HG02840 (cell line): Measurements from ENCODE around the gene NRF1.

Experiments
- ATAC-seq: cut with Tn5 transposase; IDR thresholded peaks from one replicate; pipeline ENCODE4 v1.9.1; 2021; ENCODE audit warnings: mild to moderate bottlenecking, moderate library complexity, moderate number of reproducible peaks; ENCODE audit not compliant: unreplicated experiment, low FRiP score

NRF1 gene

DNA sequence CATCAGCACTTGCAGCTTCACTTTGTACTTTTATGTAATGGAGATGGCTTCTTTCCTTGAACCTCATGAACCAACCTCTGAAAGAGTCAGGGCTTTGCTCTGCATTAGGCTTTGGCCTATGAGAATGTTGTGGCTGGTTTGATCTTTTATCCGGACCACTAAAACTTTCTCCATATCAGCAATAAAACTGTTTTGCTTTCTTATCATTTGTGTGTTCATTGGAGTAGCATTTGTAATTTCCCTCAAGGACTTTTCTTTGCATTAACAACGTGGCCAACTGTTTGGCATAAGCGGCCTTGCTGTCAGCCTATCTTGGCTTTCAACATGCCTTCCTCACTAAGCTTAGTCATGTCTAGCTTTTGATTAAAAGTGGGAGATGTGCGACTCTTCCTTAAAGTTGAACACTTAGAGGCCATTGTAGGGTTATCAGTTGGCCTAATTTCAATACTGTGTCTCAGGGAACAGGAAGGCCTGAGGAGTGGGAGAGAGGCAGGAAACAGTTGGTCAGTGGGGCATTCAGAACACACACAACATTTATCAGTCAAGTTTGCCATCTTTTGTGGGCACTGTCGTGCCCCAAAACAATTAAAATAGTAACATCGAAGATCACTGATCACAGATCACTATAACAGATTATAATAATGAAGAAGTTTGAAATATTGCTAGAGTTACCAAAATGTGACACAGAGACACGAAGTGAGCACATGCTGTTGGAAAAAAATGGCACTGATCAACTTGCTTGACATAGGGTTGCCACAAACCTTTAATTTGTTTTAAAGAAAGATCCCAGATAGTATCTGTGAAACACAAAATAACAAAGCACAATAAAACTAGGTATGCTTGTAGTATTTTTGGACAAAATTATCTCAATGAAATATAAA, 64.7 kb downstream of the NRF1 start:
- no peak for ATAC-seq

DNA sequence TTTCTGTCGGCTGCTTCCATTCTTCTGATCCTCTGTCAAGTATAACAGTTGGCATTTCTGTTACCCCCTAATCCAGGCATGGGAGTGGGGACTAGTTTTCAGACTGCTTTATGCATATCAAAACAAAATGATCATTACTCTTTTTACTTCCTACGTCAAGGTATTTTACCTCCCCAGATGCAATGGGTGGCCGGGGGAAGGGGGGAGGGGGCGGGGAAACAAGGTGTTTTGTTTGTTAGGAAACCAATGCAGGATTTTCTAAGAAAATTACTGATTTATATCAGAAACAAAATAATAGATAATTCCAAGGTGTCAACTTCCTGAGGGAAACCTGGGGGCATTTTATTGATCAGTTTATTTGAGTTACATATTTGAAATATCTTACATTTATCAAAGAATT, 66.3 kb downstream of the NRF1 start:
- no peak for ATAC-seq

DNA sequence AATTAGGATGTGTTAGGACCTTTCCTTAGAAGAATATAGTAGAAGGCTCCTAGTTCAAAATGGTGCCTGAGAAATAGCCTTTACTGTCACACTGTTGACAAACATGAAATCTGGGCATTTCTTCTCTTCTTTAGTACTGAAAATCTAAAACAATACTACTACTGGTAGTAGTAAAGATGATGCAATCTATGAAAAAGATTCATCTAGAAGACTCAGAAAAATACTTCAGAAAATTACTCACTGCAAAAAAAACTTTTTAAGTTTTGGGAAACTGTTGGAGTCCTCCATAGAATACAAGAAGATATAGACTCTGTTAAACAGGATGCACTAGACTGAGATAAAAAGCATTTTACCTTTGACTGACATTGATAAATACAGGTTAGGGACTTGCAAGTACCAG, 67.1 kb downstream of the NRF1 start:
- no peak for ATAC-seq

DNA sequence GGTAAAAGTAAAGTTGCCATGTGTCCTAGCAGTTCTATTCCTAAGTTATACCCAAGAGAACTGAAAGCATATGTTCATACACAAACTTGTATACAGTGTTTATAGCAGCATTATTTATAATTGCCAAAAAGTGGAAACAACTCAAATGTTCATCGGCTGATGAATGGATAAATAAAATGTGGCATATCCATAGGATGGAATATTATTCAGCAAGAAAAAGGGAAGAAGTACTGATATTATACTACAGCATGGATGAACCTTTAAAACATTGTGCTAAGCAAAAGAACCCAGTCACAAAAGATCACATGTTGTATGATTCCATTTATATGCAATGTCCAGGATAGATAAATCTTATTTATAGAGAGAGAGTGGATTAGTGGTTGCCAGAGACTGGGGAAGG, 68.9 kb downstream of the NRF1 start:
- no peak for ATAC-seq

DNA sequence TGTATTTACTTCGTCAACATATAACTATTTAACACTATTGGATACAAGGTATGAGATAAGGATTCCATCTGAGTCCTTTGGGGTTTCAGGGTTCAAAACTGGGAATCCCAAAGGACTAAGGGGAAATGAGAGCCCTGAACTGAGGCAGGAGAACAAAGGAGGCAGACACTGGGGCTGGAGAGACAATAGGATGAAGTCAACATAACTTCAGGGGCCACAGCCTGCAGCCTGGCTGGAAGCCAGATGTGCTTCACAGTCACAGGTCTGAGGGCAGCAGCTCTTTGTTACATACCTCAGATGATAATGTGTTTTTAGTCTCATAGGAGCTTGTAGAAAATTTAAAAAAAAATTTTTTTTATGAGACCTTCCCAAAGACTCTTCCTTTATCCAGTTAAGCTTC, 73.3 kb downstream of the NRF1 start:
- no peak for ATAC-seq

DNA sequence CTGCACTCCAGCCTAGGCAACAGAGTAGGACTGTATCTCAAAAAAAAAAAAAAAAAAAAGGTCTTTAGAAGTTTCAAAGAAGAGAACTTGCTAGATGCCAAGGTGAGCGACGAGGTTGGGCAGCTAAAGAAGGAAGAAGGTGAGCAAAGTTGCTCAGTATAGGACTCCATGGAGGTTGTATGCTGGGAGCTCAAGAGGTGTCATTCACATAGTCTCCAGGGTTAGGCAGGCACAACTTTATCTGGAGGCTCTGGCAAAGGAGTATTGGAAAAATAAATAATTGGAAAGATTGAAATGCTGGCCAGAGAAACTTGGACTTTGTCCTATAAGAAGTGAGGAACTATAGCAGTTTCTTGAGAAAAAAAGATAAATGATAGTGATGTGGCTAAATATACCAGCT, 74.5 kb downstream of the NRF1 start:
- no peak for ATAC-seq

DNA sequence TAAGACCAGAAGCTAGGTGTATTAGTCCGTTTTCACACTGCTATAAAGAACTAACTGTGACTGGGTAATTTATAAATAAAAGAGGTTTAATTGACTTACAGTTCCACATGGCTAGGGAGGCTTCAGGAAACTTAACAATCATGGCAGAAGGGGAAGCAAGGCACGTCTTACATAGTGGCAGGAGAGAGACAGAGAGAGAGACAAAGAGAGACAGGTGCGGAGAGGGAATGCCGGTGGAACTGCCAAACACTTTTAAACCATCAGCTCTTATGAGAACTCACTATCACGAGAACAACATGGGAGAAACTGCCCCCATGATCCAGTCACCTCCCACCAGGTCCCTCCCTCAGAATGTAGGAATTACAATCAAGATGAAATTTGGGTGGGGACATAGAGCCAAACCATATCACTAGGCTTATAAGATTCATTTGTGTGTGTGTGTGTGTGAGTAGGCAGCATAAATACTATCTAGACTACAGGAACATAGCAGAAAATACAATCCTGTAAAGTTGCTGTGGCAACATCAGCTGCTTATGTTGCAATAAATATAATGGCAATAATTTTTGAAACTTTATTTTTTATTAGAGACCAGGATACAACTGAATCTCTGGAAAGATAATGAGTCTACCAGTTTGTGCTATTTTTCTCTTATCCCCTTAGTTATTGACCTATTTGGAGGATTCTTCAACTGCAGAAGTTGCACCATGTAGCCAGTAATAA, 77.1 kb downstream of the NRF1 start:
- ATAC-seq = no peak

DNA sequence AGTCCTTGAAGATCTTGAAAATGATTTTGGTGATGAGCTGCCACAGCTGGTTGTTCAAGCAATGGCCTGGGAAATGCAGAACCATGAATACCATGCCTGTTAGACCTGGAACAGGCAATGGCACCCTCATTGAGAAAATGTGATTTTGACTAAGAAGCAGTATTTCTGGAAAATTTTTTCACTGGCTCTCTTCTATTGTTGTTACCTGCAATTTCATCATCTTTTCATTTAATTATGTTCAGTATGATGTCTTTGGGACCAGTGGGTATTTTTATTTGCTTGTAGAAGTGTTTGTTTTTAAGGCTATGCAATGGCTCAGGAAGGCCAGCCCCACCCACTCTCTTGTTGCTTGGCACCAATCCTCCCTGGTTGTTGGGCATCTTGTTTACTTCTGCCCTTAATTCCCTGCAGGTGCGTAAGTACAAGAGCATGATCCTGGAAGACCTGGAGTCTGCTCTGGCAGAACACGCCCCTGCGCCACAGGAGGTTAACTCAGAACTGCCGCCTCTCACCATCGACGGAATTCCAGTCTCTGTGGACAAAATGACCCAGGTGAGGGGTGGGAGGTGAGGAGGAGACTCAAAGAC, 78.6 kb downstream of the NRF1 start:
- no peak for ATAC-seq

DNA sequence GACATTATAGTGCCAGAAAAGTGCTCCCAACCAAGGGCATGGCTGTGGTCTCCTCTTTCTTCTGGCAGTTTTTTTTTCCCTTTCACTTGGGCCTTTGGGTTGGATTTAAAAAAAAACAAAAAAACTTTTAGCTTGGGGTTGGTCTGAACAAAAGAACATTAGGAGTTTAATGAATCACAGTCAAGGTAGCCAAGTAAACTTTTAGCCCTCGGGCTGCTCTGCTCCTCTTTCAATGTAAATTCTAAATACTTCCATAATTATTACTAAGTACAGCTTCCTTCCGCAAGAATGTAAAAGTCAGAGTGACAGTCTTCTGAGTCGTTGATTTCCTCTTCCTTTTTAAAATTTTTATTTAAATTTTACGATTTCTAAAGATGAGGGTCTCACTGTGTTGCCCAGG, 79.2 kb downstream of the NRF1 start:
- ATAC-seq = no peak

DNA sequence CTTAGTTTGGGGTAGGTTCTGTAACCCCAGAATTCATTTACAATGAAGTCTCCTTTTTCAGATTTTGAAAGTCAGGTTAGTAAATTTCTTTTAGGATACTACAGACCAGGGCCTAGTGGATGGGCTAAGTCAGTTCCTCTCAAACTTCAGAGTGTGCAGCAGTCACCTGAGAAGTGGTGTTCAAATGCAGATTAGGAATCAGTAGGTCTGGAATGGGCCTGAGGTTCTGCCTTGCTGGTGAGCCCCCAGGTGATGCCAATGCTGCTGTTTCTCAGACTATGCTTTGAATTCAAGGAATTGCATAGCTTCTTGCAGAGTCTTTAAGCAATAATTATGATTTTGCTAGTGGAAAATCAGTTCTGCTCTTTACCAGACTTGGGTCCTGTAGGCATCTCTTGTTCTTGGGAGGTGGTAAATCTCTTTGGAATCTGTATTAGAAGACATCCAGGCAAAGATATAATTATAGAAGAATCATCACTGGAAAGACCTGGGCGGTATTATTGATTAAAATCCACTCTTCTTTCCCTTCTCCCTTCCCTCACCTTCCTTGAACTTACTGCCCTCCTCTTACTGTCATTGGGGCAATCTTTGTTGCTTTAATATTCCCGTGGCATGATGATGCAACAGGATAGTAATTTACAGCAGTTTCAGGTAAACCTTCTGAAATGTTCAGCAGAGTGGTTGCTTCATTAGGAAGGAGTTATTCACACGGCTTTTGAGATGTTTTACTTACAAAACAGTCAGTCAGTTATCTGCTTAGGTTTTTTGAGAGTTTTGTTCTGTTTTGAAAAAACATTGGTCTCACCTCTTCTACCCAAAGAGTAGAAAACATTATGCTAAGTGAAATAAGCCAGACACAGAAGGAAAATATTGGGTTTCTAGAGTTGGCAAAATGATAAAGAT, 87.2 kb downstream of the NRF1 start:
- ATAC-seq = no peak

DNA sequence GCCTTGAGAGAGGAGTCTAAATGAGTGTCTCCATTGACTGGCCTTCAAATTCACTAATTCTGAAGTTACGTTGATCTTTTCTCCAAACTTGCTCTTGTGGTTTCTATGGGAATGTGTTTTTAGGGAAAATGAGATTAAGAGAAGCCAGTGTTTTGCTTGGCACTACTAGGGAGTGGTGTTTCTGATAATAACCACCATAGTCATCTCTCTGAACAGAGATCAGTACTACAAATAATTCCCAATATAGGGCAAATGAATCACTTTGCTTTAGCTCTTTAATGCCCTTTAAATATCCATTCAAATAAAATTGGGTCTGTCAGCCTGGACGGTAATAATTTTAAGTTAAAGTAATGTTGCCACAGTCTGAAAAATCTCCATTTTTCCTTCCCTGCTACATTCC, 90.8 kb downstream of the NRF1 start:
- ATAC-seq = no peak

DNA sequence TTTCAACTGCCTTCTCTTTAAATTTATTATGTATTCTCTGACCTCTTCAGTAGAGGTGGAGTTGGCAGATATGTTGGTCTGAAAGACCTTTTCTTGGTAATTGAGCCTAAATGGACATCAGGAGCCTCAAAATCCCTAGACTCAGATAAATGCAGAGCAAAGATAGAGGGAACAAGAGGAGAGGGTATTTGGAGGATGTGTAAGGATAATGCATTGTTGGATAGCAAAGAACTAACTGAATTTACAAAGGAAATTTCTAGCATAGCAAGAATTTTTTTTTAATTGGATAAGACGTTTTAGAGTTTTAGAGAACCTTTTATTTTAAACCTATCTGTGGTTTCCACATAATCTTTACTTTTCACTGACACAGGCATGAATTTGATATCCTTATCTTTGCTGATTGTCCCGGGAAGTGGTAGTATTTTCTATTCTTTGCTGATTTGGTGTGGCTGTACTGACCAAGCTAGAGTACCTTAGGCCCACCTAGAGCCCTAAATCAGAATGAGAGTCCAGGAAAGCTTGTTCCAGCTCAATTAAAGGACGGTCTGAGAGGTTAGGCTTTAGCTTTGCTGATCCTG, 91.3 kb downstream of the NRF1 start:
- no peak for ATAC-seq

DNA sequence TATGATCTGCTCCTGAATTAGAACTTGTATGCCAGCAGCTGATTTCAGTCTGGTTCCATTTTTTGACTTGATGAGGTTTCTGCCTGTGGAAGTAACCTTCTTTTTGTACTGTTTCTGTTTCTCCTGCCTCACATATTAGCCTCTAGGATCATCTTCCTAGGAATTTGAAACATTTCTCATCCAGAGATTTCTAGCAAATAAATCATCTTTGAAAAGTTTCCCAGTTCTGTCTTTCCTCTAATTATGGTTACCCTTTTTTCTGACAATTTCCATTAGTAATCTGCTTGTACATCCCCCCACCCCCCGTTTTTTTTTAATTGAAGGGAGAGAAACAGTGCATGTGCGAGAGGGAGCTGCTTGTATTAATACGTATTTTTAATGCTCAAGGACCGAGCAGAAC, 92.2 kb downstream of the NRF1 start:
- ATAC-seq = no peak

DNA sequence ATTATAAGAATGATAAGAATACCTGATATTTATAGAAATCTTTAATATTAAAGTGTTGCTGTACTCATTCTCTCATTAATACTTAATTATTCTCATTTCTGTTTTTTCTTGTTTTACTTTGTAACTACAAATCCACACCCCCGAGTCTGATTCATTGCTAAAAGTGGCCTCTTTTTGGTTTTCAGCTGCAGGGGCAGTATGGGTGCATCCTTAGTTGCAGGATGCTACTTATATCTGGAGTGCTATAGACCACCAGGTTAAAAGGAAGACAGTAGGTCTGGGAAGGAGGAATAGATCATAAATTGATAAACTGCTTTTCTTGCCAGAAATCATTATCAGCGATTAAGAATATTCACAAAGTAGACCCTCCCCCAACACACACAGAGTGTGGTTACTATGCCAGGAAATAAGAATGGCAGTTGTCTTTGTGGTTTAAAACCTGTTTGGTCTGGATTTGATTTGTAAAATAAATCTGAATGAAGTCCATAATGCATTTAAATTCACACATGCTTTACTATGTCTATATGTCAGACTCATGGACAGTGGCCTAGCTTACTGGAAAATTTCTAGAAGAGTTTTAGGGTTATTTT, 96.5 kb downstream of the NRF1 start:
- no peak for ATAC-seq

DNA sequence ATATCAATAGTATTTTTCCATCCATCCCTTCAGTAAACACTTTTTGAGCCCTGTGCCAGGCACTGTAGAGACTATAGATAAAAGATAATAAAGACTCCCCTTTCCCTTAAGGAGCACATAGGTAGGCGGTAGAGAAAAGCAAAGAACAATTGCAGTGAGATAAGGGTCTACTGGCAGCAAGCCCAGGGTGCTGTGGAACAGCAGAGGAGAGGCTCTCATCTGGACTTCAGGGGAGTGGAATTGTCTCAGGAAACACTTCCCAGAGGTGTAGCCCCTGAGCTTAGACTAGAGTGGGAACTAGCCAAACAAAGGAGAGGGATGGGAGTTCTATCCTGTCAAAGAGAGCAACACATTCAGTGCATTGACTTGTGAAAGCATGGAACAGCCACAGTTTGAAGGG, 102.0 kb downstream of the NRF1 start:
- ATAC-seq = no peak

DNA sequence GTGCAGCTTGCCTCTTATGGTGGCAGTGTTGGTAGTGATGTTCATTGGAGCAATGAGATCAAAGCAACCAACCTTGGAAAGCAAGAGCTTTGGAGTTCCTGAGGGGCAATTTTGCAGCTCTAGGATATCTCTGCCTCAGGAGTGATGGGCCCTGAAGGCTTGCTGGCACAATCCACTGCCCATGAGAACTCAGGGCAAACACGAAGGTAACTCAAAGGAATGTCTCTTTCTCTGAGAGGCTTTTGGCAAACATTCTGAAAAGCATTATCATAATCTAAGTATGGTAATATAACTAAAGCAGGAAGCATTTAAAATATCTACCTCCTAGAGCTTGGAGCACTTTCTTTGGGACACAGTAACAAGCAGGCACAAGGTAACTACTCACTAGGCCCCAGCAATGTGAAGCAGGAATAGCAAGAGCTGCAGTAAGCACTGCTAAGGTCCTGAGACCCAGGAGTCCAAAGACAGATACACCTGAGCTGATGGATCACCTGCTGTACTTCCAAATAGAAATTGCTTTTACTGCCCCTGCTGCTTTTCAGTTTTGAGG, 103.1 kb downstream of the NRF1 start:
- no peak for ATAC-seq

DNA sequence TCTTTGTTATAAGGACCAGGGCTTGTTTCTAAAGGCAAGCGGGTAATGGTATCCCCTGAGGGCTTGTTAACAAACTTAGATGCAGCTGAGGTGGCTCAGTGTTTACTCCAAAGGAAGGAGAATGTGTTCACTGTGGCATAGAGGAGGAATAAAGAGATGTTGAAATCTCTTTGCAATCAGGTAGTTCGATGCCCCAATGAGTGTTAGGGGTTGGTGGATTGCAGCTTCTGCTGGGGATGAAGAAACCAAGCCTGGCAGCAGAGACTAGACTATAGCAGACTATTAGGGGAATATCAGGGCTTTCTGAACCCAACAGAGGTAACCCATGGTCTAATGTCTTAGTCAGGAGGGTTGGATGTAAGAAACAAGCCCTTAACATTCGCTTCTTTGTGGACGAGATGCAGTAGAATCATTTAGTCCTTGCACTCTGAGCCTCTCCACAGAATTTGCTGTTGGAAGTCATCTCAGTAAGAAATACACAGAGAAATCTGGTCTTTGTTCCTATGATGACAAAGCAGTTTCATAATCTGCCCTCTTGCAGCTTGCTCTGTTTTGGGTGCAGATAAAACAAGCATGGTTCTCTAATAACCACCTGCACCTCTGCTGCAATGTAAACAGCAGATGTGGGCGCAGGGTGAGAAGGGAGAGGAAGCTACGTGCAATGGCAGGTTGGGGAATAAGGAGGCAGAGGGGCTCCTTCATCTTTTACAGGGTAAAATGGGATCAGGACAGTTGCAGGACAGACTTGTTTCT, 108.6 kb downstream of the NRF1 start:
- ATAC-seq = no peak

DNA sequence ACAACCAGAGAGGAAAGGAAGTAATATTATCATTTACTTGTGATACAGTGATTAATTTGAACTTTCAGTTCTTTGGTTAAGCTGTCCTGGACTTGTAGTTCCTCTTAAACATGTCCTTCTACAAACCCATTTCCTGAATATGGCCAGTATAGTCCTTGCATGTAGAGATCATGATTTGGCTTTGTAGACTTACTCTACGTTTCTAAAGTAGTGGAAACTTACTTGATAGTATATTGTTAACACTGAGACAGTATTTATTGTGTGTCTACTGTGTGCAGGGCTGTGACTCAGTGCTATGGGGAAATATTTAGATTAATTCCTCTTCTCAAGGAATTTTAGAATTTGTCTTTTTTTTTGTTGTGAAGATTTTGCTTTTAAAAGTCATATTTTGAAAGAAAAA, 109.5 kb downstream of the NRF1 start:
- ATAC-seq = no peak

DNA sequence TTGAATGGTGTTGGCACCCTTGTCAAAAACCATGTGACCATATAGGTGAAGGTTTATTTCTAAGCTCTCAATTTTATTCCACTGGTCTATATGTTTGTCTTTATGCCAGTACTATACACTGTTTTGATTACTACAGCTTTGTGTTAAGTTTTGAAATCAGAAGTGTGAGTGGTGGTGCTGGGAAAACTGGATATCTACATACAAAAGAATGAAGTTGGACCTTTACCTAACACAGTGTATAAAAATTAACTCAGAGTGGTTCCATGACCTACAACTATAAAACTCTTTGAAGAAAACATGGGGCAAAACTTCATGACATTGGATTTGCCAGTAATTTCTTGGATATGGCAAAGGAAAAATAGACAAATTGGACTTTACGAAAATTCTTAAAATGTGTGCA, 112.2 kb downstream of the NRF1 start:
- no peak for ATAC-seq
